ENCODE data around the gene CYP1B1. TPM values are rescaled to one million over a fixed set of nuclear protein-coding genes. Genes with fewer than 3 reads are reported as not detected.
"Not testable (repeated sequence)": the region's sequence is repeated elsewhere in the genome, so short reads cannot be mapped to it uniquely, and the experiment has no call there.

Gene CYP1B1
- total RNA-seq, 1 experiment from 2014 or later = 13.1 TPM

DNA sequence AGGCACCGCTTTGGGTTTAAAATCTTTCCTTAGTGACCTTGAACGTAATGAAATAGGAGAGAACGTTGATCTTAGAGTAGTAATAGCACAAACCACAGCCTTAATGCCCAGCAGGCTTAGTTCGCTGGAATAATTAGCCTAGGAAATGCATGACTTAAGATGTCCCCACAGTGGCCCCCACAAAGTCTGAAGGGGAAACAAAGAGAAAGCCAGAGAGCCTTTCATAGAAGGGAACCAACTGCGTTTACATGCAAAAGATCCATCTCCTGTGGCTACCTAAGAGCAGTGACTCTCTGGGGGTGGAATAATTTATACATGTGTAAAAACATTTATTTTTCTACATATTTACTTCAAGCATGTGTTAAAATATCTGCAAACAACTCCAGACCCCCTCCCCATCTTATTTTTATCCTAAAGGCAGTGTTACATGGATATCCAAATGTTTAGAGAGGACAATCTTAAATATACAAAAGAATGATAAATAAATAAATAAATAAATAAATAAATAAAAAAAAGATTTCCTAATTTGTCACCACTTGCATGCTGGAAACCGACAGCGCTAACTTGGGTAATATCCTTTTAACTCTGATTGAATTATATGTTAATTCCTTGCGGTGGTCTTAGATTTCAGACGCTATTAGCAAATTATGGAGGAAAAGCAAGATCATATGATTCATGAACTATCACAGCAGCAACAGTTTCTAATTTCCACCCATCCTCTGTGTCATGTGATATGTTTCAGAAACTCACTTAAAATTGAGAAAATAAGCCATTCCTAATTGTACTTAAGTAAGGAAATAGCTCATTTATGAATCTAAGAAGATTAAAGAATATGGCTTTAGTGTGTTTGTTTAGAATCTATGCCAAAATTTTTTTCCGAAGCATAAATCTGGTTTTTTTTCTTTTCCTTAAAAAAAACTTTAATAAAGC, 23.4 kb upstream of the CYP1B1 start:
- DNase-seq (ENCODE audit: low read depth) = peak; percentile 51

- peak; percentile 41 for DNase-seq (ENCODE audit: low read depth)
Measured at GRCh38 chr2:38098421-38099098, 22.6 kb upstream of the CYP1B1 start.

- no peak for DNase-seq (ENCODE audit: low read depth)
Measured at GRCh38 chr2:38097988-38098385, 22.0 kb upstream of the CYP1B1 start.

- no peak for DNase-seq (ENCODE audit: low read depth)
Measured at GRCh38 chr2:38097258-38097987, 21.5 kb upstream of the CYP1B1 start.

- peak; percentile 82 for DNase-seq (ENCODE audit: low read depth)
Measured at GRCh38 chr2:38095996-38096861, 20.3 kb upstream of the CYP1B1 start.

DNA sequence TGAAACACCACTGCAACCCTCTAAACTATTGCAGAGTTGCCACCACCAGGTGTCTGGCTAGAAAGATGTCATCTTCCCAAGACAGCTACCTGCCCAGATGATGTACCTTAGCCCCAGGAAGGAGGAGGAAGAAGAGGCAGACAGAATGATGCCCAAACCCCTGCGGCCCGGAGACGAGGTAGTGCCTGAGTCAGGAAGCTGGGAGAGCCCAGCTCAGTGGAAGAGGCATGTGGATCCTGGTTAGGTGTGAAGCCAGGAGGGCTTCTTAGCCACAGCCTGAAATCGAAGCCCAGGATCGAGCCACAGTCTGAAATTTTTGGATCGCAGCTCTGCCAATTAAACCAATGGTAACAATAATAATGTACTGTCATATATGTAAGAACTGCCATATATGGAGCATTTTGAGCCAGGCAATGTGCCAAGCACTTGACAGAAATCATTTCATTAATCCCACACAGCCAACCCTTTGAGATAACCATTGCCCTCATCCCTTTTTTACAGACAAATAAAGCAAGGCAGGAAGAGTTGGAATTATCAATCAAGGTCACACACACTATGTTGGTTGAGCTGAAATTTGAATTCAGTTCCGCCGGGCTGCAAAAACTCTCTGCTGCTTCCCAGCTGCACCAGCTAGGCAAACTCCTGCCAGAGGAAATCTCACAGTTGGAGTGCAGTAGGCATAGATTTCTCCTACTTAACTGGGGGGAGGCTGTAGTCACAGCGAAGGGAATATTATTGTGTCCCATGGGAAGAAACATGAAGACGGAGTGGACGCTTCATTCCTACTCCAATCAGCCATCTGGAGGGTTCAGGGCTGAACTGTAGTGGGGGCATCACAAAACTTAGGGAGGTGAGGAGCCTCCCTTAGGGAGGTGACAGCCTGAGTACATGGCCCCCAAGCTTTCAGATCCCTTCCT, 19.4 kb upstream of the CYP1B1 start:
- DNase-seq (ENCODE audit: low read depth) = no peak

- peak; percentile 30 for DNase-seq (ENCODE audit: low read depth)
Measured at GRCh38 chr2:38093527-38094165, 17.7 kb upstream of the CYP1B1 start.

- peak; percentile 81 for DNase-seq (ENCODE audit: low read depth)
Measured at GRCh38 chr2:38092196-38092902, 16.4 kb upstream of the CYP1B1 start.

DNA sequence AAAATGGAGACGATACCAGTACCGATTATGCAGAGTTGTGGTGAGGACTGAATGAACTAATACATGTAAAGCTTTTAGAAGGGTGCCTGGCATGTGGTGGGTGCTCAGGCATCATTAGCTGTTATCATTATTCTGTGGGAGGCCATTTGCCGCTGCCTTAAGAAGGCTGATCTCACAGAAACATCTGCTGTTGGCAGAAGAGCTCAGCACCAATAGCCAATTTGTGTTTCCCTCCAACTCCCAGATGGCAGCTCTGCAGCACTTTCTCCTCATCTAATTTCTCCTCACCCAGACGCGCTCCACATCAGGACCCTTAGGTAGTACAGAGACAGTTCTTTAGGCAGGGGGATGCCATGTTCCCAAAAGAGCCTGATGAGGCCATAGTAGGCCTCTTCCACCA, 15.8 kb upstream of the CYP1B1 start:
- DNase-seq (ENCODE audit: low read depth) = no peak

DNA sequence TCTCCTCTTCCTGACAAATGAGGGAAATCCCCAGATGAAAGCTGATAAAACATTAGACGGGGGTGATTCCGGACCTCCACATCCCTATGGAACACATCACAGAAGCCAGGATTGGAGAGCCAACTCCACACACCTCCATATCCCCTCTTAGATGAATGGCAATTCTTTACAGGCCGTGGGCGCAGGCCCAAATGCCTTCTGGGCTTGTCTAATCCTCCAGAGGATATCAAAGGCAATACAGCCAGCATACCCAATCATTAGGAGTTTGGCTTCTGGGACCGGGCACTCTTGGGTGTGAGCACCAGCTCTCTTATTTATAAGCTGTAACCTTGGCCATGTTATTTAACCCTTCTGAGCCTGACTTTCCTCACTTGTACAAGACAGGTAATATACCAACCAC, 15.0 kb upstream of the CYP1B1 start:
- DNase-seq (ENCODE audit: low read depth) = no peak

DNA sequence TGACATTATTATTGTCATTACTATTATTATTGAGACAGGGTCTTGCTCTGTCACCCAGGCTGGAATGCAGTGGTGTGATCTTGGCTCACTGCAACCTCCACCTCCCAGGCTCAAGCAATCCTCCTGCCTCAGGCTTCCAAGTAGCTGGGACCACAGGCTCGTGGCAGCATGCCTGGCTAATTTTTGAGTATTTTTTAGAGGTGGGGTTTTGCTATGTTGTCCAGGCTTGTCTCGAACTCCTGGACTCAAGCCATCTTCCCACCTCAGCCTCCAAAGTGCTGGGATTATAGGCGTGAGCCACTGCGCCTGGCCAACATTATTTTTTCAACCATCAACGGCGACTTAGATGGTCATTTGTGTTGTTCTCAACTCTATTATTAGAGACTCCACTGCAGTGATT, 14.3 kb upstream of the CYP1B1 start:
- DNase-seq (ENCODE audit: low read depth) = not testable (repeated sequence)

GRCh38 chr2:38085998-38086698, 10.2 kb upstream of the CYP1B1 start:
- not testable (repeated sequence) for DNase-seq (ENCODE audit: low read depth)

DNA sequence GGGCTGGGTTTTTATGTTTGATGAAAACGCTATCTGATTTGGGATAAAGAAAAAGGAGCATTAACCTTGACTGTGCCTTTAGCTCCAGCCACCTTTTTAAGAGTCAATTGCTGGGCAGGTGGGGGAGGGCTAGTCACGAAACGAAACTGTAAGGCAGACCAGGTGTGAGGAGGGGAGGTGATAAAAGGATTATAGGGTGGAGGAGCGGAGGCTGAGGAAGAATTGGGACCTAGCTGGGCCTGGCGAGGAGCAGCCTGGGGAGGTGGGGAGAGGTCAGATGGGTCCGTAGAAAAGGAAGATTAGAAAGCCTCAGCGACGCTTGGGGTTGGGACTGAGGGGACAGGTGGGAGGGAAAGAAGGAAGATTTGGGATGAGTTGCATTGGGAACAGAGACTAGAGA, 8.6 kb upstream of the CYP1B1 start:
- DNase-seq (ENCODE audit: low read depth) = not testable (repeated sequence)

DNA sequence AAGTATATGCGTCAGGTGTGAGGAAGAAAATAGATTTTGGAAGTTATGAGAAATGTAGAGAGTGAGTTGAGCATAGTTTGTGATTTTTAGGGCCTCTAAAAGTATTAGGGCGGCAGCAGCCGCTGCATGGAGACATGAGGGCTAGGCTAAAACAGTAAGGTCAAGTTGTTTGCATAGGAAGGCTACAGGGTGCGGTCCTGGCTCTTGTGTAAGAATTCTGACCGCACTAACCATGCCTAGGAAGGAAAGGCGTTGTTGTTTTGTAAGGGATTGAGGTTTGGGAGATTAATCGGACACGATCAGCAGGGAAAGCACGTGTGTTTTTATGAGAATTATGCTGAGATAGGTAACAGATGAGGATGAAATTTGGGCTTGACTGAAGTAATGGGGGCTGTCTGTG, 6.8 kb upstream of the CYP1B1 start:
- DNase-seq (ENCODE audit: low read depth) = not testable (repeated sequence)

DNA sequence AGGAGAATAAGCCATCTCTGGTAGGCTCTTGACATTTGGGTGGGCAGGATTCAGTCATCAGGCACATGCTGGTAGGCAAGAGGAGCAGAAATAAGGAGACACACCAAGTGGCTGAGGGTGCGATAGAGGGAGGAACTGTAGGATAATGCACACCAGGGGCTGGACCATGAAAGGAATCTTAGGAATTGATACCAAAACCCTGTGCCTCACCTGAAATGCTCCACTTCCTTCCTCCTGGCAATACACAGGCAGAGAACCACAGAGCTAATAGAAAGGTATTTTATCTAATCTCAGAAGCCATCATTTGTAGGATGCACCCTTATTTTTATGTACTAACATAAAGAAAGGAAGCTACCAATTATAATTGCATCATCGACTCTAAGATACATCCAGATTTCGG, 4.4 kb upstream of the CYP1B1 start:
- no peak for DNase-seq (ENCODE audit: low read depth)

DNA sequence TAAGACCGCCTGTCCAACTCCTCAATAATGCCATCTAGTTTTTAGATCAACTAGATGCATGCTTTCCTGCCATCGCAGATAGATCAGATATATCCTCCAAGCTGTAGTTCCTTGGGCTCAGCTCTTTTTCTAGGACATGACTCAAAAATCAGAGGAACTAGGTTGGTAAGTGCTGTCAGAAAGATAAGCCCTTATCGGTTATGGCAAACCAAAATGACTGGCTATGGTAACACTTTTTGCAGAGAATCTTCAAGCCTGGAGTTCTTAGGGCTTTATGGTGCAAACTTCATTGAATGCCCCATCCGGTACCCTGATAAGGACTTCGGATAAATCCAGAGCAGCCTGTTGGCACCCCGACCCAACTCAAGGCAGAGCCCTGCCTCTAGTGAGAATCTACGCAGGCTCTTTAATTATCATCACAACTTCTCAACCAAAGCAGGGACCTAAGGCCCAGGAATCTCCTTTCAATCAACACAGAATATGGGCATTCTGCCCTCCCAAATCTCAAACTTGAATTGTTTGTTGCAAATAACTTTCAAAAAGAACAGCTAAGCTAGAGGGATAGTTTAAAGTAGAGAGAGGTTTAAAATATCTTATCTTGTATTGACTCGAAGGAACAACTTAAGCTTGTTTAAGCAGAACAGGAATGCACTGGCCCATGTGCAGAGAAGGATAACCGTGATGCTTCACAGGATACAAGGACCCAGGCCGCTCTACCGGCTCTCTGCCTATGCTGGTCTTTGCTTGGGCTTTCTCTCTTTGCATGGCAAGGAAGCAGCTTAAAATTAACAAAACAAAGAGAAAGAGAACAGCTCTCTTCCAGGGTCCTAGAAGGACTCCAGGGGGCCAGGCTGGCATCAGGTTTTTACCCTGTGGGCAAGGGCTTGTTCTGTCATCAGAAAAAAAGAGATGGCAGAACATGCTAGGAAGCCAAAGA, 3.4 kb upstream of the CYP1B1 start:
- DNase-seq (ENCODE audit: low read depth) = no peak

GRCh38 chr2:38077431-38077769, 1.4 kb upstream of the CYP1B1 start:
- DNase-seq (ENCODE audit: low read depth) = no peak

Data from M059J (cell line).